Nephron progenitor cell (in vitro differentiated cells): ENCODE measurements around the gene KCNA2.

Source experiments
- DNase-seq: peaks from one replicate; pipeline ENCODE4 v3.0.0; 2021
- H3K27ac Mint-ChIP-seq: 2 replicates; pipeline ENCODE4 v1.8.0; 2021; ENCODE audit warnings: mild to moderate bottlenecking, moderate library complexity, mixed read lengths
- H3K27me3 Mint-ChIP-seq: 2 replicates; pipeline ENCODE4 v1.8.0; 2021; ENCODE audit warnings: mild to moderate bottlenecking, low read depth, mixed read lengths; ENCODE audit not compliant: poor library complexity
- H3K36me3 Mint-ChIP-seq: 2 replicates; pipeline ENCODE4 v1.8.0; 2021; ENCODE audit warnings: low read depth, mixed read lengths
- H3K4me1 Mint-ChIP-seq: 2 replicates; pipeline ENCODE4 v1.8.0; 2021; ENCODE audit warnings: mixed read lengths
- H3K4me3 Mint-ChIP-seq: 2 replicates; pipeline ENCODE4 v1.8.0; 2021; ENCODE audit warnings: mild to moderate bottlenecking, moderate library complexity, mixed read lengths
- H3K9me3 Mint-ChIP-seq: 2 replicates; pipeline ENCODE4 v1.8.0; 2021; ENCODE audit warnings: mild to moderate bottlenecking, moderate library complexity, mixed read lengths
- CTCF ChIP-seq: fragments of 200-600 bp; sonication (generic); IDR thresholded peaks from 2 replicates; pipeline ENCODE4 v1.5.0; 2021; ENCODE audit warnings: antibody characterized with exemption

KCNA2 gene

GRCh38 chr1:110557481-110557880, 48.7 kb downstream of the KCNA2 start:
- Mint-ChIP-seq H3K4me3 (no peak overlapping the region), H3K36me3 (no peaks in the 10 kb centered on the region), H3K9me3 (no peaks in the 10 kb centered on the region), H3K27ac (no peak overlapping the region), H3K4me1 (peaks cover 34% of the 10 kb centered on the region), H3K27me3 (peaks cover 68% of the 10 kb centered on the region)
- no peak for DNase-seq
- no peak for TF ChIP-seq CTCF

GRCh38 chr1:110556471-110556807, 49.7 kb downstream of the KCNA2 start:
- no peak for TF ChIP-seq CTCF
- no peak overlapping the region for H3K27ac Mint-ChIP-seq
- peaks cover 24% of the 10 kb centered on the region for H3K4me1 Mint-ChIP-seq
- no peaks in the 10 kb centered on the region for H3K36me3 Mint-ChIP-seq
- H3K27me3 Mint-ChIP-seq = peaks cover 79% of the 10 kb centered on the region
- no peak for DNase-seq
- H3K9me3 Mint-ChIP-seq = no peaks in the 10 kb centered on the region
- H3K4me3 Mint-ChIP-seq = no peak overlapping the region

GRCh38 chr1:110555807-110556470, 50.2 kb downstream of the KCNA2 start:
- peaks cover 84% of the 10 kb centered on the region for H3K27me3 Mint-ChIP-seq
- H3K4me1 Mint-ChIP-seq = peaks cover 19% of the 10 kb centered on the region
- no peak overlapping the region for H3K27ac Mint-ChIP-seq
- H3K36me3 Mint-ChIP-seq = no peaks in the 10 kb centered on the region
- TF ChIP-seq CTCF = no peak
- H3K4me3 Mint-ChIP-seq = peak overlapping the region; percentile 47
- H3K9me3 Mint-ChIP-seq = no peaks in the 10 kb centered on the region
- DNase-seq = no peak

- Mint-ChIP-seq H3K36me3 (no peaks in the 10 kb centered on the region), H3K4me1 (peaks cover 14% of the 10 kb centered on the region), H3K9me3 (no peaks in the 10 kb centered on the region), H3K27ac (no peak overlapping the region), H3K4me3 (peak overlapping the region; percentile 47), H3K27me3 (peaks cover 89% of the 10 kb centered on the region)
- peak; percentile 74 for TF ChIP-seq CTCF
- peak; percentile 84 for DNase-seq
Measured at GRCh38 chr1:110554871-110555801, 51.0 kb downstream of the KCNA2 start.

GRCh38 chr1:110551278-110551809, 54.8 kb downstream of the KCNA2 start:
- no peaks in the 10 kb centered on the region for H3K36me3 Mint-ChIP-seq
- H3K4me1 Mint-ChIP-seq = no peaks in the 10 kb centered on the region
- H3K27ac Mint-ChIP-seq = no peak overlapping the region
- H3K9me3 Mint-ChIP-seq = no peaks in the 10 kb centered on the region
- TF ChIP-seq CTCF = no peak
- H3K4me3 Mint-ChIP-seq = no peak overlapping the region
- DNase-seq = no peak
- peaks cover 73% of the 10 kb centered on the region for H3K27me3 Mint-ChIP-seq
